Measurements from ENCODE around the gene TSPYL1.

Gene TSPYL1

GRCh38 chr6:116234689-116235088 lies 45.0 kb downstream of the TSPYL1 start:
- no peak for DNase-seq
- H3K4me2 ChIP-seq (ENCODE audit: low read length): no peak overlapping the region
- H2BK120ac ChIP-seq (ENCODE audit: insufficient read depth, low read length, poor library complexity): no peak overlapping the region
- no peaks in the 10 kb centered on the region for H3K79me1 ChIP-seq (ENCODE audit: low read length)
- no peak overlapping the region for H2AK5ac ChIP-seq (ENCODE audit: low read length)
- H3K27me3 ChIP-seq (ENCODE audit: insufficient read depth, low read length): no peaks in the 10 kb centered on the region
- no peak overlapping the region for H3K27ac ChIP-seq (ENCODE audit: low read depth, low read length)
- no CpG with 5 or more reads among the region's 3 CpGs for WGBS (ENCODE audit: extremely low coverage, insufficient coverage, insufficient read length)
- no peak overlapping the region for H2BK5ac ChIP-seq (ENCODE audit: low read depth, low read length, poor library complexity)
- H3K14ac ChIP-seq (ENCODE audit: low read length): no peak overlapping the region
- H3K23ac ChIP-seq (ENCODE audit: low read length): no peak overlapping the region
- H3K79me2 ChIP-seq (ENCODE audit: control insufficient read depth, insufficient read depth, low read length, poor library complexity): no peaks in the 10 kb centered on the region
- no peaks in the 10 kb centered on the region for H3K4me1 ChIP-seq (ENCODE audit: control insufficient read depth in 1 of 2, insufficient read depth in 2 of 2, low read length in 2 of 2)
- no peak overlapping the region for H4K91ac ChIP-seq (ENCODE audit: low read depth, low read length)
- no peak overlapping the region for H3K4me3 ChIP-seq (ENCODE audit: low read depth, low read length)
- no peak overlapping the region for H3K18ac ChIP-seq (ENCODE audit: low read length)
- H3K9me3 ChIP-seq (ENCODE audit: insufficient read depth, low read depth, low read length): no peaks in the 10 kb centered on the region
- no peak overlapping the region for H4K12ac ChIP-seq (ENCODE audit: low read depth, low read length)
- H3K36me3 ChIP-seq (ENCODE audit: control insufficient read depth in 1 of 2, insufficient read depth in 2 of 2, low read length in 2 of 2): peaks cover 0 to 3% of the 10 kb centered on the region in 2 experiments
- H2AFZ ChIP-seq (ENCODE audit: insufficient read depth, low read length, poor library complexity): no peak overlapping the region
- no peak overlapping the region for H4K8ac ChIP-seq (ENCODE audit: low read depth, low read length)
- H3K9ac ChIP-seq (ENCODE audit: low read length): no peak overlapping the region
- H2BK12ac ChIP-seq (ENCODE audit: low read length): no peak overlapping the region
- no peak overlapping the region for H3K4ac ChIP-seq (ENCODE audit: low read depth, low read length)

GRCh38 chr6:116229287-116229913 lies 50.3 kb downstream of the TSPYL1 start:
- no peaks in the 10 kb centered on the region for H3K79me1 ChIP-seq (ENCODE audit: low read length)
- no peak overlapping the region for H2BK12ac ChIP-seq (ENCODE audit: low read length)

More at GRCh38 chr6:116229287-116229913, 50.3 kb downstream of the TSPYL1 start:
- DNase-seq: no peak
- Histone ChIP-seq H3K36me3 (ENCODE audit: control insufficient read depth in 1 of 2, insufficient read depth in 2 of 2, low read length in 2 of 2) (no peaks in the 10 kb centered on the region), H3K18ac (ENCODE audit: low read length) (no peak overlapping the region), H3K4me2 (ENCODE audit: low read length) (peak overlapping the region; percentile 53), H3K27me3 (ENCODE audit: insufficient read depth, low read length) (no peaks in the 10 kb centered on the region), H2AK5ac (ENCODE audit: low read length) (no peak overlapping the region), H3K14ac (ENCODE audit: low read length) (no peak overlapping the region), H4K8ac (ENCODE audit: low read depth, low read length) (no peak overlapping the region), H2AFZ (ENCODE audit: insufficient read depth, low read length, poor library complexity) (no peak overlapping the region), H3K4ac (ENCODE audit: low read depth, low read length) (no peak overlapping the region), H3K4me1 (ENCODE audit: control insufficient read depth in 1 of 2, insufficient read depth in 2 of 2, low read length in 2 of 2) (no peaks in the 10 kb centered on the region), H3K9me3 (ENCODE audit: insufficient read depth, low read depth, low read length) (no peaks in the 10 kb centered on the region), H3K4me3 (ENCODE audit: low read depth, low read length) (no peak overlapping the region), H3K23ac (ENCODE audit: low read length) (no peak overlapping the region), H2BK5ac (ENCODE audit: low read depth, low read length, poor library complexity) (no peak overlapping the region), H2BK120ac (ENCODE audit: insufficient read depth, low read length, poor library complexity) (no peak overlapping the region), H3K9ac (ENCODE audit: low read length) (peak overlapping the region; percentile 3), H4K12ac (ENCODE audit: low read depth, low read length) (no peak overlapping the region), H4K91ac (ENCODE audit: low read depth, low read length) (no peak overlapping the region), H3K27ac (ENCODE audit: low read depth, low read length) (no peak overlapping the region), H3K79me2 (ENCODE audit: control insufficient read depth, insufficient read depth, low read length, poor library complexity) (no peaks in the 10 kb centered on the region)
- WGBS (ENCODE audit: extremely low coverage, insufficient coverage, insufficient read length): no CpG with 5 or more reads among the region's 17 CpGs

All from trophoblast cell (in vitro differentiated cells and primary cell).